IMR-90 (cell line): ENCODE data around the gene TIGD7. TPM values are rescaled to one million over a fixed set of nuclear protein-coding genes. Genes with fewer than 3 reads are reported as not detected.

Source experiments
- ATAC-seq: fragments of 200-7000 bp; cut with Tn5 transposase; 2 replicates; pipeline ENCODE4 v1.9.1; 2020; ENCODE audit warnings: low read depth, mild to moderate bottlenecking, moderate library complexity
- BruUV-seq: library from RNA; stranded (reverse); fragments of 400-500 nt; replicated peaks from 2 replicates; lab custom pipeline; 2021; lab: Mats Ljungman, UMichigan
- CTCF ChIA-PET: fragments of 300-600 bp; formaldehyde crosslinking; extraction: SDS; loops from one replicate; lab custom pipeline; 2021; ENCODE audit warnings: antibody characterized with exemption; lab: Yijun Ruan, JAX
- POLR2A ChIA-PET: fragments of 300-600 bp; sonication (Branson Sonifier 250); formaldehyde crosslinking; loops from one replicate; lab custom pipeline; 2022; ENCODE audit warnings: antibody characterized with exemption; ENCODE audit not compliant: unreplicated experiment; lab: Charles Lee
- DNase-seq: peaks from one replicate; pipeline ENCODE4 v3.0.0; 2013
- H2AFZ ChIP-seq: replicated peaks from 2 replicates; pipeline ENCODE3; 2013; ENCODE audit warnings: low read length, mild to moderate bottlenecking; ENCODE audit not compliant: poor library complexity
- H2AK5ac ChIP-seq: 2 replicates; pipeline ENCODE4 v1.6.1; 2013; ENCODE audit warnings: low read depth, low read length, inconsistent platforms
- H2AK9ac ChIP-seq: replicated peaks from 2 replicates; pipeline ENCODE3; 2013; ENCODE audit warnings: mild to moderate bottlenecking, low read depth, low read length, moderate library complexity; ENCODE audit not compliant: poor library complexity
- H2BK120ac ChIP-seq: 2 replicates; pipeline ENCODE4 v1.6.1; 2013; ENCODE audit warnings: low read depth, low read length, inconsistent platforms
- H2BK15ac ChIP-seq: 3 replicates; pipeline ENCODE4 v1.6.1; 2013; ENCODE audit warnings: low read depth, low read length, inconsistent platforms
- H2BK20ac ChIP-seq: 2 replicates; pipeline ENCODE4 v1.6.1; 2013; ENCODE audit warnings: low read depth, mild to moderate bottlenecking, inconsistent platforms, low read length, moderate library complexity
- H2BK5ac ChIP-seq: 2 replicates; pipeline ENCODE4 v1.6.1; 2013; ENCODE audit warnings: mild to moderate bottlenecking, low read depth, low read length, inconsistent platforms; ENCODE audit not compliant: poor library complexity, severe bottlenecking
- H3K14ac ChIP-seq: replicated peaks from 2 replicates; pipeline ENCODE4 v1.6.1; 2013; ENCODE audit warnings: low read depth, low read length, inconsistent platforms
- H3K18ac ChIP-seq: 2 replicates; pipeline ENCODE4 v1.6.1; 2013; ENCODE audit warnings: low read depth, low read length, control low read depth
- H3K23ac ChIP-seq: 2 replicates; pipeline ENCODE4 v1.6.1; 2013; ENCODE audit warnings: low read depth, low read length, inconsistent platforms
- H3K27ac ChIP-seq: 2 replicates; pipeline ENCODE4 v1.5.1; 2013; ENCODE audit warnings: mild to moderate bottlenecking, control low read depth, low read length; ENCODE audit not compliant: insufficient read depth
- H3K27me3 ChIP-seq: 2 replicates; pipeline ENCODE4 v1.6.1; 2013; ENCODE audit warnings: low read length; ENCODE audit not compliant: control insufficient read depth, insufficient read depth
- H3K36me3 ChIP-seq: 2 replicates; pipeline ENCODE4 v1.6.1; 2013; ENCODE audit warnings: low read length, mixed read lengths; ENCODE audit not compliant: control insufficient read depth, insufficient read depth
- H3K4ac ChIP-seq: 2 replicates; pipeline ENCODE4 v1.6.1; 2013; ENCODE audit warnings: low read depth, low read length, inconsistent platforms
- H3K4me1 ChIP-seq: 2 replicates; pipeline ENCODE4 v1.6.1; 2013; ENCODE audit warnings: low read length, mixed read lengths; ENCODE audit not compliant: control insufficient read depth, insufficient read depth
- H3K4me2 ChIP-seq: 2 replicates; pipeline ENCODE4 v1.6.1; 2013; ENCODE audit warnings: low read depth, mild to moderate bottlenecking, control low read depth, low read length, moderate library complexity
- H3K4me3 ChIP-seq: 2 replicates; pipeline ENCODE4 v1.5.1; 2013; ENCODE audit warnings: low read depth, mild to moderate bottlenecking, control low read depth, low read length, moderate library complexity; ENCODE audit not compliant: insufficient read depth
- H3K56ac ChIP-seq: 2 replicates; pipeline ENCODE4 v1.6.1; 2013; ENCODE audit warnings: low read length, inconsistent platforms; ENCODE audit not compliant: insufficient read depth; ENCODE audit errors: extremely low read depth
- H3K79me1 ChIP-seq, 2 experiments: 2 replicates each; pipeline ENCODE4 v1.6.1; 2013; ENCODE audit warnings: low read length in 2 of 2, inconsistent platforms in 1 of 2, low read depth in 1 of 2
- H3K9ac ChIP-seq: 2 replicates; pipeline ENCODE4 v1.6.1; 2013; ENCODE audit warnings: low read depth, low read length, control low read depth
- H3K9me1 ChIP-seq: 2 replicates; pipeline ENCODE4 v1.6.1; 2013; ENCODE audit warnings: low read length, inconsistent platforms; ENCODE audit not compliant: insufficient read depth
- H3K9me3 ChIP-seq: 2 replicates; pipeline ENCODE4 v1.6.1; 2013; ENCODE audit warnings: low read length; ENCODE audit not compliant: control insufficient read depth, insufficient read depth
- H4K20me1 ChIP-seq: 2 replicates; pipeline ENCODE4 v1.6.1; 2013; ENCODE audit warnings: low read length, inconsistent platforms; ENCODE audit not compliant: insufficient read depth
- H4K5ac ChIP-seq: 2 replicates; pipeline ENCODE4 v1.6.1; 2013; ENCODE audit warnings: mild to moderate bottlenecking, low read depth, low read length, control low read depth
- H4K8ac ChIP-seq, 2 experiments: 2 replicates each; pipeline ENCODE4 v1.6.1; 2013; ENCODE audit warnings: low read depth in 2 of 2, low read length in 2 of 2, control low read depth in 1 of 2, inconsistent platforms in 1 of 2
- H4K91ac ChIP-seq: 2 replicates; pipeline ENCODE4 v1.6.1; 2013; ENCODE audit warnings: low read depth, low read length, inconsistent platforms; ENCODE audit not compliant: insufficient read depth
- CEBPB ChIP-seq: IDR thresholded peaks from 2 replicates; pipeline ENCODE4 v1.6.1; 2012; ENCODE audit warnings: low read depth, low read length, improper control_type of control experiment
- CTCF ChIP-seq: conservative IDR thresholded peaks from 2 replicates; pipeline ENCODE4 v1.5.1; 2012; ENCODE audit warnings: mild to moderate bottlenecking, low read depth, low read length, improper control_type of control experiment
- ELK1 ChIP-seq: fragments of 150-350 bp; IDR thresholded peaks from 2 replicates; pipeline ENCODE4 v1.6.1; 2016; ENCODE audit warnings: low read depth, mild to moderate bottlenecking, low read length, moderate library complexity, borderline replicate concordance
- RAD21 ChIP-seq: IDR thresholded peaks from 2 replicates; pipeline ENCODE4 v1.6.1; 2012; ENCODE audit warnings: low read length, improper control_type of control experiment
- RCOR1 ChIP-seq: IDR thresholded peaks from 2 replicates; pipeline ENCODE4 v1.6.1; 2012; ENCODE audit warnings: mild to moderate bottlenecking, low read length, improper control_type of control experiment; ENCODE audit not compliant: insufficient replicate concordance
- SMC3 ChIP-seq: fragments of 150-350 bp; IDR thresholded peaks from 2 replicates; pipeline ENCODE4 v1.6.1; 2016; ENCODE audit warnings: low read depth, mild to moderate bottlenecking, antibody characterized with exemption, low read length, moderate library complexity
- WGBS, 2 experiments: methylation state at CpG; one replicate each; pipeline versions ENCODE4 v1.1.5 to v1.1.7; 2013; ENCODE audit warnings: missing lambda C conversion rate in 2 of 2; ENCODE audit not compliant: insufficient read length in 1 of 2; ENCODE audit errors: extremely low coverage in 2 of 2; 5-methylcytosine and 5-hydroxymethylcytosine counted together
- dilution Hi-C: fragments of 300-500 bp; cut with HindIII; formaldehyde crosslinking; loops from one replicate; pipeline ENCODE4 v1.14.3; 2018; ENCODE audit warnings: low sequenced_read_pairs; ENCODE audit not compliant: unreplicated experiment
- in situ Hi-C: fragments of 300-500 bp; cut with MboI; formaldehyde crosslinking; loops from 3 replicates; pipeline ENCODE4 v1.14.3; 2019; ENCODE audit warnings: low sequenced_read_pairs, inconsistent platforms, mixed read lengths
- intact Hi-C: fragments of 100-400 bp; cut with micrococcal nuclease; formaldehyde crosslinking; loops from 2 replicates; pipeline ENCODE4 v1.10.0; 2022
- polyA plus RNA-seq, 3 experiments: library from polyadenylated mRNA; depleted of rRNA; stranded (reverse); fragments of >200 nt; gene quantifications; 2 replicates each; pipeline ENCODE4 v1.2.3, GENCODE V29; 2012; ENCODE audit warnings: low replicate concordance in 1 of 3
- total RNA-seq: library from RNA; depleted of rRNA; stranded (reverse); fragments of >200 nt; gene quantifications from 2 replicates; pipeline ENCODE4 v1.2.3, GENCODE V29; 2012

TIGD7 gene
- total and polyA plus RNA-seq, 2 of the 4 experiments (the other 2 are of a cell fraction): 2.5 to 2.7 TPM

GRCh38 chr16:3266873-3267537 lies 38.2 kb downstream of the TIGD7 start:
- POLR2A ChIA-PET: no interaction called here
- 0 out of 2 replicates have a peak, but pooled peaks cover 2% of the 10 kb centered on the region for H3K4me1 ChIP-seq
- intact Hi-C loops: no loop called here

More at GRCh38 chr16:3266873-3267537, 38.2 kb downstream of the TIGD7 start:
- DNase-seq (peak; percentile 35), ATAC-seq (no peak)
- H3K27me3 ChIP-seq: no peaks in the 10 kb centered on the region
- CTCF ChIA-PET: interaction anchor here (0.6 to 1.0 kb wide), 3 partner anchors 10 to 61 kb away, joined by 3 read pairs; no protein-coding TSS in a partner anchor
- H2AK5ac ChIP-seq: no peak overlapping the region
- no CpG with 5 or more reads among the region's 5 CpGs for WGBS, 2 experiments
- H3K18ac ChIP-seq: no peak overlapping the region
- H2BK120ac ChIP-seq: no peak overlapping the region
- H4K91ac ChIP-seq: no peak overlapping the region
- no peak overlapping the region for H2BK5ac ChIP-seq
- peaks cover 0 to 5% of the 10 kb centered on the region in 2 experiments; a peak in 2 of 4 replicates for H3K79me1 ChIP-seq
- no TSS peak for BruUV-seq
- H4K20me1 ChIP-seq: no peaks in the 10 kb centered on the region
- H3K4me3 ChIP-seq: no peak overlapping the region
- H3K27ac ChIP-seq: no peak overlapping the region
- H3K36me3 ChIP-seq: no peaks in the 10 kb centered on the region
- no peak overlapping the region for H2AK9ac ChIP-seq
- H2AFZ ChIP-seq: no peak overlapping the region
- H3K4me2 ChIP-seq: no peak overlapping the region
- H3K9me3 ChIP-seq: no peaks in the 10 kb centered on the region
- TF ChIP-seq RCOR1 (no peak), CEBPB (no peak), ELK1 (no peak), SMC3 (0 out of 2 replicates have a peak, but pooled peaks have one; percentile 14), CTCF (peak; percentile 48), RAD21 (peak; percentile 37)
- no peak overlapping the region for H4K8ac ChIP-seq
- H3K9me1 ChIP-seq: no peaks in the 10 kb centered on the region; the same call in 1 of the 2 replicates
- dilution Hi-C loops (no loop called here), in situ Hi-C loops (no loop called here)
- no peak overlapping the region for H2BK15ac ChIP-seq
- H3K9ac ChIP-seq: no peak overlapping the region
- no peak overlapping the region for H3K23ac ChIP-seq
- H3K4ac ChIP-seq: no peak overlapping the region
- no peak overlapping the region for H4K5ac ChIP-seq
- no peak overlapping the region for H3K14ac ChIP-seq
- no peak overlapping the region for H2BK20ac ChIP-seq
- H3K56ac ChIP-seq: no peak overlapping the region
